Measurements from ENCODE around the gene LTBP3. TPM values are rescaled to one million over a fixed set of nuclear protein-coding genes. Genes with fewer than 3 reads are reported as not detected.

The LTBP3 gene
- total and polyA plus RNA-seq, 2 of the 13 experiments (the other 11 are each of a cell fraction or from before 2014, with no cell fraction given): 12.2 to 68.1 TPM

DNA sequence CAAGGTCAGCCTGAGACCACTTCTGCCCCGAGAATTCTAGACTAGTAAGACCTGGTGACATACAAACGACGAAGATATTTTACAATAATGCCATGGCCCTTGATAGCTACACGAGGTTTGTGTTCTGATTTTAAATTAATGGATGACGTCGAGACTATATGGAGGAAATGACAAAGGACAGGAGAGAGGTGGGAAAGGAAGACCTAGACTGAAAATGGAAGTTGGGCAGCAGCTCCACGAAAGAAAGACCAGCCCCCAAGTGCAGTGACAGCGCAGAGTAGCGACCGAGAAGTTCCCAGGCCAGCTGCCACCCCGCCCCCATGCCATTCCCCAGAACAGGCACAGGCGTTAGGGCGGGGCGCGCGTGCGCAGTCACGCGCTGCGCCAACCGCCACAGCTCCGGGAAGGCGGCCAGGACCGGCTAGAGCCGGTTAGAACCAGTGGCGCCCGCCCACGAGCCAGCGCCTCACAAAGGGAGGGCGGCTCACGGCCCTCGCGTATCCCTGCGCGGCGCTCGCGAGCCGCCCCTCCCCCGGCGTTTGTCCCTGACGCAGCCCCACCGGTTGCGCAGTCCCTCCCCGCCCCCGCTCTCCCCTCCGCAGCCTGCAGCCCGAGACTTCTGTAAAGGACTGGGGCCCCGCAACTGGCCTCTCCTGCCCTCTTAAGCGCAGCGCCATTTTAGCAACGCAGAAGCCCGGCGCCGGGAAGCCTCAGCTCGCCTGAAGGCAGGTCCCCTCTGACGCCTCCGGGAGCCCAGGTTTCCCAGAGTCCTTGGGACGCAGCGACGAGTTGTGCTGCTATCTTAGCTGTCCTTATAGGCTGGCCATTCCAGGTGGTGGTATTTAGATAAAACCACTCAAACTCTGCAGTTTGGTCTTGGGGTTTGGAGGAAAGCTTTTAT lies 60.8 kb downstream of the LTBP3 start (continued):
- TF ChIP-seq, protein P1, sequence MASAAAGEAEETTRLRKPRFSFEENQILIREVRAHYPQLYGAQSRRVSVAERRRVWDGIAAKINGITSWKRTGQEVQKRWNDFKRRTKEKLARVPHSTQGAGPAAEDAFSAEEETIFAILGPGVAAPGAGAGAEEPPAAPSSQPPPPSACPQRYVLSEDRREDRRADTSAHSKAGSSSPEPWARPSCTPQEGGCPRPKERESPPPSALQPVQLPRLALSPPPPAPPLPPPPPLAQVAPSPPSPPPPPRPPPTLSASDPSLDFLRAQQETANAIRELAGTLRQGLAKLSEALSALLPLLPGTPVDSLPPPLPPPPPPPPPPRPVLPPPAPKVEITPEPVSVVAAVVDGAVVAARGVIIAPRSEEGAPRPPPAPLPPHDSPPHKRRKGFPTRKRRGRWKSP (CRISPR knock-in tag; IDR thresholded peaks at IDR 0.05): peak; percentile 94
- TF ChIP-seq SP2 (CRISPR knock-in tag; IDR thresholded peaks at IDR 0.05) (peak; percentile 16; the same call in 1 of the 2 replicates), ZNF792 (CRISPR knock-in tag; IDR thresholded peaks at IDR 0.05) (peak; percentile 87), ZSCAN21 (CRISPR knock-in tag; IDR thresholded peaks at IDR 0.05; ENCODE audit: borderline replicate concordance) (0 out of 2 replicates have a peak, but pooled peaks have one; percentile 60), POLR2A (IDR thresholded peaks at IDR 0.05; ENCODE audit: insufficient read depth in 1 of 2, low read depth in 2 of 2, low read length in 2 of 2) (peak; percentile 60 to 84), CCDC6 (CRISPR knock-in tag; IDR thresholded peaks at IDR 0.05) (peak; percentile 44; the same call in 1 of the 2 replicates), ZNF713 (CRISPR knock-in tag; IDR thresholded peaks at IDR 0.05) (no peak), RFXANK (CRISPR knock-in tag; IDR thresholded peaks at IDR 0.05) (no peak), FOSL1 (CRISPR knock-in tag; IDR thresholded peaks at IDR 0.05; ENCODE audit: borderline replicate concordance) (no peak), REXO4 (CRISPR knock-in tag; IDR thresholded peaks at IDR 0.05; ENCODE audit: borderline replicate concordance) (no peak), ZBTB1 (CRISPR knock-in tag; IDR thresholded peaks at IDR 0.05; ENCODE audit: borderline replicate concordance) (peak; percentile 86; the same call in 1 of the 2 replicates), MTF1 (CRISPR knock-in tag; IDR thresholded peaks at IDR 0.05) (no peak), SMARCE1 (IDR thresholded peaks at IDR 0.05; ENCODE audit: borderline replicate concordance) (no peak)
- TF ChIP-seq, protein P2, sequence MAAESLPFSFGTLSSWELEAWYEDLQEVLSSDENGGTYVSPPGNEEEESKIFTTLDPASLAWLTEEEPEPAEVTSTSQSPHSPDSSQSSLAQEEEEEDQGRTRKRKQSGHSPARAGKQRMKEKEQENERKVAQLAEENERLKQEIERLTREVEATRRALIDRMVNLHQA (CRISPR knock-in tag; IDR thresholded peaks at IDR 0.05): no peak
- TF ChIP-seq, protein P3, sequence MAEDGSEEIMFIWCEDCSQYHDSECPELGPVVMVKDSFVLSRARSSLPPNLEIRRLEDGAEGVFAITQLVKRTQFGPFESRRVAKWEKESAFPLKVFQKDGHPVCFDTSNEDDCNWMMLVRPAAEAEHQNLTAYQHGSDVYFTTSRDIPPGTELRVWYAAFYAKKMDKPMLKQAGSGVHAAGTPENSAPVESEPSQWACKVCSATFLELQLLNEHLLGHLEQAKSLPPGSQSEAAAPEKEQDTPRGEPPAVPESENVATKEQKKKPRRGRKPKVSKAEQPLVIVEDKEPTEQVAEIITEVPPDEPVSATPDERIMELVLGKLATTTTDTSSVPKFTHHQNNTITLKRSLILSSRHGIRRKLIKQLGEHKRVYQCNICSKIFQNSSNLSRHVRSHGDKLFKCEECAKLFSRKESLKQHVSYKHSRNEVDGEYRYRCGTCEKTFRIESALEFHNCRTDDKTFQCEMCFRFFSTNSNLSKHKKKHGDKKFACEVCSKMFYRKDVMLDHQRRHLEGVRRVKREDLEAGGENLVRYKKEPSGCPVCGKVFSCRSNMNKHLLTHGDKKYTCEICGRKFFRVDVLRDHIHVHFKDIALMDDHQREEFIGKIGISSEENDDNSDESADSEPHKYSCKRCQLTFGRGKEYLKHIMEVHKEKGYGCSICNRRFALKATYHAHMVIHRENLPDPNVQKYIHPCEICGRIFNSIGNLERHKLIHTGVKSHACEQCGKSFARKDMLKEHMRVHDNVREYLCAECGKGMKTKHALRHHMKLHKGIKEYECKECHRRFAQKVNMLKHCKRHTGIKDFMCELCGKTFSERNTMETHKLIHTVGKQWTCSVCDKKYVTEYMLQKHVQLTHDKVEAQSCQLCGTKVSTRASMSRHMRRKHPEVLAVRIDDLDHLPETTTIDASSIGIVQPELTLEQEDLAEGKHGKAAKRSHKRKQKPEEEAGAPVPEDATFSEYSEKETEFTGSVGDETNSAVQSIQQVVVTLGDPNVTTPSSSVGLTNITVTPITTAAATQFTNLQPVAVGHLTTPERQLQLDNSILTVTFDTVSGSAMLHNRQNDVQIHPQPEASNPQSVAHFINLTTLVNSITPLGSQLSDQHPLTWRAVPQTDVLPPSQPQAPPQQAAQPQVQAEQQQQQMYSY (CRISPR knock-in tag; IDR thresholded peaks at IDR 0.05): no peak
- TF ChIP-seq, protein P4, sequence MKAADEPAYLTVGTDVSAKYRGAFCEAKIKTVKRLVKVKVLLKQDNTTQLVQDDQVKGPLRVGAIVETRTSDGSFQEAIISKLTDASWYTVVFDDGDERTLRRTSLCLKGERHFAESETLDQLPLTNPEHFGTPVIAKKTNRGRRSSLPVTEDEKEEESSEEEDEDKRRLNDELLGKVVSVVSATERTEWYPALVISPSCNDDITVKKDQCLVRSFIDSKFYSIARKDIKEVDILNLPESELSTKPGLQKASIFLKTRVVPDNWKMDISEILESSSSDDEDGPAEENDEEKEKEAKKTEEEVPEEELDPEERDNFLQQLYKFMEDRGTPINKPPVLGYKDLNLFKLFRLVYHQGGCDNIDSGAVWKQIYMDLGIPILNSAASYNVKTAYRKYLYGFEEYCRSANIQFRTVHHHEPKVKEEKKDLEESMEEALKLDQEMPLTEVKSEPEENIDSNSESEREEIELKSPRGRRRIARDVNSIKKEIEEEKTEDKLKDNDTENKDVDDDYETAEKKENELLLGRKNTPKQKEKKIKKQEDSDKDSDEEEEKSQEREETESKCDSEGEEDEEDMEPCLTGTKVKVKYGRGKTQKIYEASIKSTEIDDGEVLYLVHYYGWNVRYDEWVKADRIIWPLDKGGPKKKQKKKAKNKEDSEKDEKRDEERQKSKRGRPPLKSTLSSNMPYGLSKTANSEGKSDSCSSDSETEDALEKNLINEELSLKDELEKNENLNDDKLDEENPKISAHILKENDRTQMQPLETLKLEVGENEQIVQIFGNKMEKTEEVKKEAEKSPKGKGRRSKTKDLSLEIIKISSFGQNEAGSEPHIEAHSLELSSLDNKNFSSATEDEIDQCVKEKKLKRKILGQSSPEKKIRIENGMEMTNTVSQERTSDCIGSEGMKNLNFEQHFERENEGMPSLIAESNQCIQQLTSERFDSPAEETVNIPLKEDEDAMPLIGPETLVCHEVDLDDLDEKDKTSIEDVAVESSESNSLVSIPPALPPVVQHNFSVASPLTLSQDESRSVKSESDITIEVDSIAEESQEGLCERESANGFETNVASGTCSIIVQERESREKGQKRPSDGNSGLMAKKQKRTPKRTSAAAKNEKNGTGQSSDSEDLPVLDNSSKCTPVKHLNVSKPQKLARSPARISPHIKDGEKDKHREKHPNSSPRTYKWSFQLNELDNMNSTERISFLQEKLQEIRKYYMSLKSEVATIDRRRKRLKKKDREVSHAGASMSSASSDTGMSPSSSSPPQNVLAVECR (CRISPR knock-in tag; IDR thresholded peaks at IDR 0.05; ENCODE audit: borderline replicate concordance): peak; percentile 90
- TF ChIP-seq, protein P5, sequence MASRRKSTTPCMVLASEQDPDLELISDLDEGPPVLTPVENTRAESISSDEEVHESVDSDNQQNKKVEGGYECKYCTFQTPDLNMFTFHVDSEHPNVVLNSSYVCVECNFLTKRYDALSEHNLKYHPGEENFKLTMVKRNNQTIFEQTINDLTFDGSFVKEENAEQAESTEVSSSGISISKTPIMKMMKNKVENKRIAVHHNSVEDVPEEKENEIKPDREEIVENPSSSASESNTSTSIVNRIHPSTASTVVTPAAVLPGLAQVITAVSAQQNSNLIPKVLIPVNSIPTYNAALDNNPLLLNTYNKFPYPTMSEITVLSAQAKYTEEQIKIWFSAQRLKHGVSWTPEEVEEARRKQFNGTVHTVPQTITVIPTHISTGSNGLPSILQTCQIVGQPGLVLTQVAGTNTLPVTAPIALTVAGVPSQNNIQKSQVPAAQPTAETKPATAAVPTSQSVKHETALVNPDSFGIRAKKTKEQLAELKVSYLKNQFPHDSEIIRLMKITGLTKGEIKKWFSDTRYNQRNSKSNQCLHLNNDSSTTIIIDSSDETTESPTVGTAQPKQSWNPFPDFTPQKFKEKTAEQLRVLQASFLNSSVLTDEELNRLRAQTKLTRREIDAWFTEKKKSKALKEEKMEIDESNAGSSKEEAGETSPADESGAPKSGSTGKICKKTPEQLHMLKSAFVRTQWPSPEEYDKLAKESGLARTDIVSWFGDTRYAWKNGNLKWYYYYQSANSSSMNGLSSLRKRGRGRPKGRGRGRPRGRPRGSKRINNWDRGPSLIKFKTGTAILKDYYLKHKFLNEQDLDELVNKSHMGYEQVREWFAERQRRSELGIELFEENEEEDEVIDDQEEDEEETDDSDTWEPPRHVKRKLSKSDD (CRISPR knock-in tag; IDR thresholded peaks at IDR 0.05; ENCODE audit: low read depth): peak; percentile 81
